CD1c-positive myeloid dendritic cell (primary cell): Measurements from ENCODE around the gene MATN1.
A peak's percentile ranks its signal among the peaks of the same experiment; 100 is the strongest.

Experiments used
- DNase-seq: peaks from one replicate; pipeline ENCODE4 v3.0.0-alpha.2; 2016; ENCODE audit errors: extremely low spot score

Gene MATN1

DNA sequence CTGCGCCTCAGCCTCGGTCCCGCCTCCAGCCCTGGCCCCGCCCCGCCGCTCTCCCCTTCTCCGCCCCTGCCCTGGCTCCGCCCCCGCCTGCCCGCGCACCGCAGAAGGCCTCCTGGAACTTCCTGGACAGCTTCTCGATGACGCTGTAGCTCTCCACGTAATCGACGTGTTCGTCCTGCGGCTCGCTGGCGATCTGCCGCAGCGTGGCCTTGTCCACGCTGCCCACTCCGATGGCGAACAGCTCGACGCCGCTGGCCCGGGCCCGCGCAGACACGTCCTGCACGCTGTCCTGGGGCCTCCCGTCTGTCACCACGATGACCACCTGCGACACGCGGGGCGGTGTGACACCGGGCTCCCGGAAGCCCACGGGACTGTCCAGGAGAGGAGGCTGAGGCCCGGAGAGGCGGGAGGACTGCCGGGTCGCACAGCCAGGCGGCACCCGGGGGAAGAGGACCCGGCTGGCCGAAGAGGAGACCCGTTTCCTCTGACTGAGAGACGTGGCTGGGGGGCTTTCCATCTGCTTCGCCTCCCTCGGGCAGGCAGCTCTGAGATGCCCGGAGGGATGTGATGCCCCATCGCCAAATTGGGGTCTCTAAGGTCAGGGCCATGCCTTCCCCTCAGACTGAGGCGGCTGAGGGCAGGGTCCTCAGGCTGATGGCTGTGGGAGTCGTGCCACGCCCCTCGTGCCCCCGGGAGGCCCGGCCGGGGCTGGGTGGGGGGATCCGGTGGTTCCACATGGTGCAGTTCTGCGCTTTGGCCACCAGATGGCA, 4.6 kb downstream of the MATN1 start:
- DNase-seq, result no peak

DNA sequence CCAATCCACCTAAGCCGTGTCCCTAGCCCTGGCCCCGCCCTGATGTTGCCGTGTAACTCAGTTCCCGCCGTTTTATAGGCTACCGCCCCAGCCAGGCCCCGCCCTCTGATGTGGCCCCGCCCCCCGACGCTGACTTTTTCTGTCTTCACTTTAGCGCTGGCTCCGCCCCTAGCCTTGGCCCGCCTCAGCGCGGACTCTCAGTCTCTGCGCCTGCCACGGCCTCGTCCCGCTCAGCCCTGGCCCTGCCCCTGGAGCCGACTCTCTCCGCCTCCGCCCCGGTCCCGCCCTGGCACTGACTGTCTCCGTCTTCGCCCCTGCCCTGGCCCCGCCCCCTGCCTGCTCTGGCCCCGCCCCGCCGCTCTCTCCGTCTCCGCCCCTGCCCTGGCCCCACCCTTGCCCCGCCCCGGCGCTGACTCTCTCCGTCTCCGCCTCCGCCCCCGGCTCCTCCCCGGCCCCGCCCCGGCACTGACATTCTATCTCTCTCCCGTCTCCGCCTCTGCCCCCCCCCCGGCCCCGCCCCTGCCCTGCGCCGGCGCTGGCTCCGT, 5.2 kb downstream of the MATN1 start:
- peak; percentile 99 for DNase-seq

DNA sequence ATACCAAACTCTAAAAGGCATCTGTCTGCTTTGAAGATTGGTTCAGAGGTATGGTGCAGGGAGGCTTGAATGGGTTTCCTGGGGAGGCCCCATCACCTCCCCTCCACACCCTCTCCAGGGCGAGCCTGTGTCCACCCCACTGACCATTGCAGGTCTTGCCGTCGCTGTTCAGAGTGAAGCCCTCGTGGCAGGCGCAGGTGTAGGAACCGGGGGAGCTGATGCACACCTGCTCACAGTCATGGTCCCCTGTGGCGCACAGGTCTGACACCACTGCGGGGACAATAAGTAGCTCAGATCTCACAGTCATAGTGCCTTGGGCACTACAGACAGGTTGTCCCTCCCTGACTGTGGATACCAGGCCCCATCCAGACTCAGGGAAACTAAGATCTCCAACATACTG, 6.7 kb downstream of the MATN1 start:
- no peak for DNase-seq

DNA sequence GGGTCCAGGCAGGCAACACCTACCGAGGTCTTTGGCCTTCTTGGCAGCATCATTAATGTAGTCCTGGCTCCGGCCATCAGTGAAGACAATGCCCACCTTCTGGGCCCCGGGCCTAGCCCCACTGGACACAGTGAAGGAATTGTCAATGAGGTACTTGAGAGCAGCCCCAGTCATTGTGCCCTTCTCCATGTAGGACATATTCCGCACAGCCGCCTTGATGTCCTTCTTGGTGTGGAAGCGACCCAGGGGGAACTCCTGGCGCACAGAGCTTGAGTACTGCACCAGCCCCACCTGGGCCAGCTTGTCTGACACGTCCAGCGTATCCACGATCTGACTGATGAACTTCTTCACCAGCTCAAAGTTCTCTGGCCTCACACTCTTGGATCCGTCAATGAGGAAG, 7.5 kb downstream of the MATN1 start:
- no peak for DNase-seq

DNA sequence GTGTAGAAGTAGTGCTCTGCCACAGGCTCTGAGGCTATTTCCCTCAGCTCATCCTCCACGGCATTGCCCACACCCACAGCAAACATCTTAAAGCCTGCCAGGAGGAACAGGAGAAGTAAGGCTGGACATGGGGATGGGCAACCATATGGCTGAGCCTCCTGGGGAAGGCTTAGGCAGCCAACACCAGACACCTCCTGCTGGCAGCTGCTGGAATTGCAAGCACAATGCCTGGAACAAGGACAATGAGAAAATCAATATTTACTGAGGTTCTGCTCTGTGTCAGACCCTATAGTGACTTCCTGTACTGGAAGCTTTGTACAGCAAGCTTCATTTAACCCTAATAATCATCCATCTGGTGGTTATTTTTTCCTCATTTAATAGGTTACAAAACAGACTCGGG, 8.2 kb downstream of the MATN1 start:
- peak; percentile 29 for DNase-seq

DNA sequence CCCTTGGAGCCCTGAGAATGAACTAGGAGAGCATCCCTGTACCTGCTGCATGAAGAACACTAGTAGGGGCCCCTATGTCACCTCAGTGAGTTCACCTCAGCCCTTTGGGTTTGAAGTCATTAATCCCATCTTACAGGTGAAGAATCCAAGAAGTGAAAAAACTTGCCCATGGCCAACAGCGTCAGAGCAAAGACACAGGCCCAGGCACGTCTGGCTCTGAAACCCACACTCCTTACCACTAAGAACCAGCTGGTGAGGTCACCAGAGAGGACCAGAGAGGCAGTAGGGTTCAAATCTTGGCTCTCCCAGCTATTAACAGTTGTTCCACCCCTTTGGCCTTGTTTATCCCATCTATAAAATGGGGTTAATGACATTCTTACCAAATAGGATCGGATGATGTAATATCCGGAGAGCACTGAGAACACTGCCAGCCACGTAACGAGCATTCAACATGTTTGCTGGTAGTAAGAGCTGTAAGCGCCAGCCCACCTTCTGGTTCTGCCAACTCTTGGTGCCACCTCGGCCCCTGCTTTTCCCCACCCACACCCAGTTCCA, 8.8 kb downstream of the MATN1 start:
- DNase-seq, result no peak

DNA sequence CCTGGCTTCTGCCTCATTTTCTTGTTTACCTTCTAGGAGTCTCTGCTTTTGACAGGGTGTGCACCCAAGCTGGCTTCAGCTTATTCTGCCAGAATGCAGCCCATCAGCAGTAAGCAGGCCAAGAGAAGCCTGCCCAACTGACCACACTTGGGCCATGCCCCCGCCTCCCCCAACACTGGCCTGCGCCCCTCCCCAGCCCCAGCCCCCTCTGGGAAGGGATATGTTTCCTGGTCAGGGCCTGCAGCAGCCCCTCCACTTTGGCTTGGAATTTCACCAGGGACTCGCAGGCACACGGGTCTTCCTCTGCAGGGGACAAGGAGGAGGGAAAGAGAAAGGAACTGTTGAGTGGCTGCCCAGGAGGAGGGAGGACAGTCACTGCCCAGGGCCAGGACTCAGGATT, 9.4 kb downstream of the MATN1 start:
- DNase-seq, result no peak

DNA sequence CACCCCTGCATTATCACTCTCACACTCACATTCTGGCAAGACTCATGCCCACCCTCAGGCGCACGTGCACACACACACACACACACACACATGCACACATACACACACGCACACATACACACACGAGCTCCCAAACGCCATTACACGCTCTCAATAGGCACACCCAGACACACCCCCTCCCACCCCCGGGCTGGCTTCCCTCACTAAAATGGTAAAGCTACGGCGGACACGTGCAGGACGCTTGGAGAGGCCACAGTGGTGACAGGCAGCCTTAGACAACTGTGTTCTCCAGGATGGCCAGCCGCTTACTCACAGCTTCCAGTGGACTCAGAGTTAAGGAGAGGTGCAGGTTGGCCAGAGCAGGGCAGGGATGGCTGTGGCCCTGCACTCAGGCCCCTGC, 10.1 kb downstream of the MATN1 start:
- no peak for DNase-seq

DNA sequence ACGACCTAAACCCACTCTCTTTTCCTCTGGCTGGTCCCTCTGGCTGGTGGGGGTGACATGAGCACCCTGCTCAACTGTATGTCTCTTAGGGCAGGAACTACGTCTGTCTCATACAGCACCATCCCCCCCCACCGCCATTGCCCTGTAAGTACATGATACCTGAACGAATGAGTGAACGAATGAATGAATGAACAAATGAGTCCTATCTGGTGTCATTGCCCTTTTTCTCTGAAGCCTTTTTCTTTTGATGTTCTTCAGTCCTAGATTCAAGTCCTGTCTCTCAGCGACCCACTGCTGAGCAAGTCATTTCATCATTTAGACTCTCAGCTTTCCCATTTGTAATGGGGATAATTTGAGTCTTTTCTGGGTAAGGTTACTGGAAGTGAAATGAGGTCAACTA, 10.8 kb downstream of the MATN1 start:
- no peak for DNase-seq

DNA sequence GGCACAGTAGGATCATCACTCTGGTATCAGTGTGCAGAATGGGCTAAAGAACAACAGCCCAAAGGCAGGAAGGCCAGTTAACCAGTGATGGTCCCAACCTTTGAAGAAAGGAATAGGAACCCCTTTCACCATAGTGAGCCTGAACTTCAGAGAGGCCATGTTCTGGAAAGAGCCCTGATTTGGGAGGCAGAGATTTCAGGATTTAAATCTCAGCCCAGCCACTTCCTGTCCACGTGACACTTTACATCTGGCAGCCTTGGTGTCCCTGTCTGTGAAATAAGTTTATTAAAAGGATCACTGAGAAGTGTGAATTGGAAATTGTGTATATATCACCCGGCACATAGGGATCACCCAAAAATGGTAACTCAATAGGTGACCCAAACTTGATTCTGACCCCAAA, 13.0 kb downstream of the MATN1 start:
- DNase-seq, result no peak

DNA sequence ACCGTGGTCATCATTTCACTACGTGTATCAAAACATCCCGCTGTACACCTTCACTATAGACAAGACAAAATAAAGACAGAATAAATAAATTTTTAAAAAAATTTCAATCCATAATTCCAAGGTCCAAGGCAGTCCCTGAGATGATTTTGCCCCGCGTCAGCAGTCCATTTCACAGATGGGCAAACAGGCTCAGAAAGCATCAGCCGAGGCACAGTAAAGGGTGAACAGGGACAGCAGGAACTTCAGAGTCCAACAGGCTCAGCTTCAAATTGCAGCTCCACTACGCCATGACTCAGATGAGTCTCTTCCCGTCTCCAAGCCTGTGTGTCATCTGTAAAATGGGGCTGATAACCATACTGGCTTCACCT, 15.0 kb downstream of the MATN1 start:
- DNase-seq, result no peak

DNA sequence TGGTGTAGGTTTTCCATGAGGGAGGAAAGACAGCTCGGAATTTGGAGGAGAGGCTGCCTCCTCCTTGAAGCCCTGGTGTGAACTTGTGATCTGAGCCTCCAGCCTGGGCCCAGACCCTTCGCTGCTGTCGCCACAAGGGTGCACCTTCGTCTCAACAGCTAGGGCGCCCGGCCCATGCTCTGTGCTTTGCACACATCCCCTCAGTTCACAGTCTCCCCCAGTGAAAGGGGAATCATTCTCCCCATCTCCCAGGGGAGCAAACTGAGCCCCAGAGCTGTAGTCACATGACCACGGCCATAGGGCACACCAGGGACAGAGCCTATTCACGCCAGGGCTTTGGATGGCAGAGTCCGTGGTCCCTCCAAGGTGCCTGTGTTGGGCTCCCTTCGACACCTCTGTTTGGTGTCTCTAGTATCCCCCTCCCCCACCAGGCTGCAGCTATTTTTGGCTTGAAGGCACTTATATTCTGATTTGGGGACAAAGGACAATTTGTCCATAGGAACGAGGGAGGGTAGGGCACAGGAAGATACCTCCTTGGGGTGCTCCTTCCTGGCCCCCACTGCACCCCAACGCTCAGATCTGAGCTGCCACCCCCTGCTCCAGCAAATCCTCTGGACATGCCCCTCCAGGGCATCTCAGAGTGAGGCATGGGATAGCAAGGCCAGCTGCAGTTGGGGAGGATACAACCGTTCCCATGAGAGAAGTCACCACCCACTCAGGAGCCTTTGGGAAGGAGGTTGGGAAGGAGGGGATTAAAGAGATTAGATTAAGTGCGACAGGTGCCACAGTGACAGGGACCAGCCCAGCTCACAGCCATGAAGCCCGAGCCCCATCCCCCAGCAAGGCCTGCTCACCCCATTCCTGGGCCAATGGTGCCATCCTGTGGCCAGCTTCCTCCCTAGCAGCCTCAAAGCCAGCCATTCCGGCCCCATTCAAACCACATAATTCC, 15.7 kb downstream of the MATN1 start:
- DNase-seq, result peak; percentile 68

DNA sequence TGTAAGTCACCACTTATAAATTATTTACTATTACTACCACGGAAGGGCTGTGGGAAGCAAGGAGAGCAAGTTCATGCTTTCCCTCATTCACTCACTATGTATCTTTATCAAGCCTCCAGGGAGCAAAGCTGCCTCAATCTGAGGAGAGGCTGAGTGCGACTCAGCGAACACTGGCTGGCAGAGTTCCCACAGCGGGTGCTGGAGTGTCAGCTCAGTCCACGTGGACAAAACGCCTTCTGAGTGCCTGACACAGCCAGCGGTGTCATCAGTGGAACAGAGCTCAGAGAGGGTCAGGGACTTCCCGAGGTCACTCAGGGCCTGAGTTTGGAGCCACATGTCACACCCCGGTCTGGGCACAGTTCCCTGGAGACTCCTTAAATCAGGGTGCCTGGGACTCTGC, 16.9 kb downstream of the MATN1 start:
- DNase-seq, result no peak

DNA sequence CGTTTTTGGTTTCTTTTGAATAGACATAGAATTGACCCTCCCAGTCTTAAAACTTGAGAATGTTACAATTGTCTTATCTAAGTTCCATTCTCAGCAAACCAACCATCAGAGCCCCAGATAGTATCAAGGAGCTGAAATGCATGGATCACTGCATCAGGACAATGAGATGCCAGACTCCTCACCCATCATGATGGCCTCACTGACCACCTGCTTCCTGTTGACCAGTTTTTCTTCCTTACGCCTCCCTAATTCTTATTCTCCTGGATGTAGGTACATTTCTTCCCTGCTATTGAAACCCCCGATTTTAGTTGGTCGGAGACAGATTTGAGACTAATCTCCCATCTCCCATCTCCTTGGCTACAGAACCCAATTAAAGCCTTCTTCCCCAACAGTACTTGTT, 17.7 kb downstream of the MATN1 start:
- DNase-seq, result no peak

DNA sequence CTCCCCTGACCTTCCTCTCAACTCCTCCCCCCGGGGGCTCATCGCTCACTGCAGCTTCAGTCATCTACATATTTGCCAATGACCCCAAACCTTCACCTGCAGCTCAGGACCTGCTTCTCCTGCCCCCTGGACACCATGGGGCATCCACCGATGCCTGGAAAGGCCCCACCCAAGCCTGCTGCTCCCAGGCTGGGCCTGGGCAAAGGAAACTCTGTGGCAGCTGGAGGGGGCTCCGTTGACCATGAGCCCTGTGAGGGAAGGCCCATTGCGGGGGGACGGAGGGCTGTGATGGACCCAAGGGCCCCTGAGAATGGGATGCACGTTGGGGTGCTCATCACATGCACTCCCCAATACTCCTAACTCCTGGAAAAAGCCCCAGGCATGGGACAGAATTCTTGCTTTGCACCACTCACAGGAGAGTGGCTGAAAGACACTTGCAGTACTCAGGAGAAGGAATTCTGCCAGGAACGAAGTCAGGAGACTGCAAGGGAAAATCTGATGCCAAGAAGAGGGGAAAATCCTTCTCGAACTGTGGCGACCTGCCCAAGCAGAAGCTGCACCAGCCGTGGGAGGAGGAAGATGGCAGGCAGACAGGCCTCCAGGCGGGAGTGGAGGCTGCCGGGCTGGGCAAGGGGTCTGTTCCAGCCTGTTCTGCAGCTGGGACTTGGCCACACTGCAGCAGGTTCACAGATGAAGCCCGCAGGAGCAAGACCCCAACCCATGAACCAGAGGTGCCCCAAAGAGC, 18.4 kb downstream of the MATN1 start:
- no peak for DNase-seq

DNA sequence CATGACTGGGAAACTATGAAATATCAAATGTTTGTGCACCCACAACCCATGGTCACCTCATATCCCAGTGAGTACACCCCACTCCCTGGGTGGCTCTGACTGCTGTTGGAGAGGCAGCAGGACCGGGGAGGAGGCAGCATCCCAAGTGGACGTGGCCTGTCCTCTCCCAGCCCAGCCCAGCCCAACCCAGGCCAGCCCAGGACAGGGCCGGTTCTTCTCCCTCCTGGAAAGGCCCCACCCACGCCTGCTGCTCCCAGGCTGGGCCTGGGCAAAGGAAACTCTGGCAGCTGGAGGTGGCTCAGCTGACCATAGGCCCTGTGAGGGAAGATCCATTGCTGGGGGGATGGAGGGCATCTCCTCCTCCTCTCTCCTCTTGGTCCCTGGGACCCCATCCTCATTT, 19.1 kb downstream of the MATN1 start:
- DNase-seq, result no peak

DNA sequence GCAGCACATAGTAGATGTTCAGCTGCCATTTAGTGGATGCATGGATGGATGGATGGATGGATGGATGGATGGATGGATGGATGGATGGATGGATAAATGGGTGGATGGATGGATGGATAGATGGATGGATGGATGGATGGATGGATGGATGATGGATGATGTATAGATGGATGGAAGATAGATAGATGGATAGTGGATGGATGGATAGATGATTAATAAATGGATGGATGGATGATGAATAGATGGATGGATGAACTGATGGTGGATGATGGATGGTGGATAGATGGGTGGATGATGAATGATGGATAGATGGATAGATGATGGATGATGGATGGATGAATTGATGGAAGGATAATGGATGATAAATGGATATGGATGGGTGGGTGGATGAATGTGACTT, 20.6 kb downstream of the MATN1 start:
- DNase-seq, result no peak

DNA sequence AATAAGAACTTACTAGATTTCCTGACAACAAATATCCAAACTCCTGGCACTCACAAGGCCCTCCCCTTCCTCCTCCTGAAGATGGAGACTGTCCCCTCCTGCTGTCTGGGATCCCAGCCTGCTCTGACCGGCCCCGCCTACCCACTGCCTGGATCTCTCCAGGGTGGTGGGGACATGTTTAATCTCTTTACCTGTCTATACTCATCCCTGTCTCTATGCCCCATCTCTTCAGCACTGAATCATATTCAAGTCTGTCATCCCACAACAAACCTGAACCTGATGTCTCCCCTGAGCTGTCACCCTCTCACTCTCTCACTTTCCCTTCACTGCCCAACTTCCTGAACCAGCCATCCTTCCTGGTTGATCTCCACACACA, 22.1 kb downstream of the MATN1 start:
- no peak for DNase-seq

DNA sequence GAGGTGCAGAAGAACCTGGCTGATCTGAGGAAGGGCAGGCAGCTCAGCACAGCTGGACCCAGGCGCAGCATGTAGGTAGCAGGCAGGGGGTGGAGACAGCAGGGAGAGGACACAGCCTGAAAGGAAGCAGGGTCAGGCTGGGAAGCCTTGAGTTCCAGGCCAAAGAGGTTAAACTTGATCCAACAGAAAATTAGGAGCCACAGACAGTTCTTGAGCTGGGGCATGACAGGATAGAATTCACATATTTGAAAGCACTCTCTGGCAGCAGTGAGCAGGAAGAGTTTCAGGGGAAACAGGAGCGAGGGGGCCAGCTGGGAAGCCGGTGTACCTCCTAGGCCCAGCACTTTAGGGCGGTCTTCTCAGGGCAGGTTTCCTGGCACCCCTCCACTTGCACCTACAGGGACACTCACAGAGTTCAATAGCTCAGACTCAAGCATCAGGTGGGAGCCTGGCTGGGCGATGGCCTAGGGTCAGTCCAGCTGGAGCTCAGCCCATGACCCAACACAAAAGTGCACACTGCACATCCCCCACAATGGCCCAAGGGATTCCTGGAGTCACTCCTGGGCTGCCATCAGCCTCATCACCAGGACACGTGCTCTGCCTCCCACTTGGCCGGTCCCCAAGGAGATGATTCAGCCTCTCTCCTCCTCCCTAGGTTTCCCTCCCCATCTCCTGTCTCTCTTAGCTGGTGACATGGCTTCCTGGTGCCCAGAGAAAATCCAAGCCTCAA, 22.7 kb downstream of the MATN1 start:
- no peak for DNase-seq

DNA sequence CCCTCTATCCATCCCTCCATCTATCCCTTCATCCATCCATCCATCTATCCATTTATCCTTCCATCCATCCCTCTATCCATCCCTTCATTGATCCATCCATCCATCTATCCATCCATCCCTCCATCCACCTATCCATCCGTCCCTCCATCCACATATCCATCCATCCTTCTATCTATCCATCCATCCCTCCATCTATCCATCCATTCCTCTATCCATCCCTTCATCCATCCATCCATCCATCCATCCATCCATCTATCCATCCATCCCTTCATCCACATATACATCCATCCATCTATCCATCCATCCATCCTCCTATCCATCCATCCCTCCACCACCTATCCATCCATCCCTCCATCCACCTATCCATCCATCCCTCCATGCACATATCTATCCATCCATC, 23.6 kb downstream of the MATN1 start:
- DNase-seq, result no peak

DNA sequence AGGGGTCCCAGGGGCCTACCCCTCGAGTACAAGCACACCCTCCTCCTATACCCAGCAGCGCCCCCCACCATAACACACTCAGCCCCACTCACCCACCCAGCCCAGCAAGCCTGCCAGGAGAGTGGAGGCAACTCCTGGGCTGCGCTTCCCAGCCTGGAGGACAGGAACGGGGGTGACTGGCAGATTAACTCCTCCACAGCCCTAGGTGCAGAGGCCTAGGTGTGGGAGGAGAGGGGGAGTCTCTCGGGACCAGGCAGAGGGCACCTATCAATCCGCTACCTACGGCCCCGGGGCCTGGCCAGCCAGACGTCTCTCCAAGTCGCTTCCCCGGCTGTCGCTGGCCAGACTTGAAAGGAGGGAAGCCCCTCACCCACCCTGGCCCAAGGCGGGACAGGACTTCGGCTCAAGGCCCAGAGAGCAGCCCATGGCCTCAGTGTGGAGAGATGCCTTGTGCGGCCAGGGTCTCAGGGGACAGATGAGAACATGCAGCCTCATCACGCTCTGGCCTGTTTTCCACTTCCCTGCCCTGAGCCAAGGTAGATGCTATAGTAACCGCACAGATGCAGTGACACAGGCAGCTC, 24.9 kb downstream of the MATN1 start:
- no peak for DNase-seq
